Suprapubic skin (tissue), 4 donors: ENCODE measurements around the gene PLEK. TPM values are rescaled to one million over a fixed set of nuclear protein-coding genes. Genes with fewer than 3 reads are reported as not detected.

Experiments used
- DNase-seq, 2 donors: peaks; one replicate each; pipeline ENCODE4 v3.0.0-alpha.2; 2019; ENCODE audit warnings: low spot score in 2 of 2
- H3K27ac ChIP-seq: fragments of 200-600 bp; sonication (generic); one replicate; pipeline ENCODE4 v1.5.1; 2019
- H3K27me3 ChIP-seq: fragments of 200-600 bp; sonication (generic); one replicate; pipeline ENCODE4 v1.5.1; 2019
- H3K36me3 ChIP-seq: fragments of 200-600 bp; sonication (generic); one replicate; pipeline ENCODE4 v1.5.1; 2019
- H3K4me1 ChIP-seq: fragments of 200-600 bp; sonication (generic); one replicate; pipeline ENCODE4 v1.5.1; 2019
- H3K4me3 ChIP-seq: fragments of 200-600 bp; sonication (generic); one replicate; pipeline ENCODE4 v1.5.1; 2019; ENCODE audit warnings: mild to moderate bottlenecking
- H3K9me3 ChIP-seq: fragments of 200-600 bp; sonication (generic); one replicate; pipeline ENCODE4 v1.5.1; 2019
- EP300 ChIP-seq: sonication (generic); formaldehyde crosslinking; IDR thresholded peaks from one replicate; pipeline ENCODE4 v1.6.1; 2017; ENCODE audit warnings: antibody characterized with exemption
- POLR2A ChIP-seq, 2 donors: fragments of 450-650 bp; IDR thresholded peaks; one replicate each; pipeline ENCODE4 v1.6.1; 2017; ENCODE audit warnings: antibody characterized with exemption in 2 of 2, mild to moderate bottlenecking in 2 of 2, moderate library complexity in 2 of 2
- POLR2AphosphoS5 ChIP-seq, 3 donors: sonication (generic); formaldehyde crosslinking; IDR thresholded peaks; one replicate each; pipeline ENCODE4 v1.6.1; 2017; ENCODE audit warnings: antibody characterized with exemption in 3 of 3
- WGBS: methylation state at CpG from one replicate; pipeline ENCODE4 v1.1.5; 2018; 5-methylcytosine and 5-hydroxymethylcytosine counted together
- total RNA-seq, 4 donors: library from RNA; depleted of rRNA; stranded (reverse); fragments of >200 nt; gene quantifications; one replicate each; pipeline ENCODE4 v1.1.0, GENCODE V29; 2016
- TF ChIP-seq, protein P1 (sequence below), 2 donors: fragments of 200-600 bp in 1 of 2; fragments of 450-650 bp in 1 of 2; sonication (generic) in 1 of 2; IDR thresholded peaks; one replicate each; pipeline ENCODE4 v1.5.1; 2016 to 2019; ENCODE audit warnings: antibody characterized with exemption in 2 of 2, mild to moderate bottlenecking in 1 of 2, moderate library complexity in 1 of 2

PLEK gene
- total RNA-seq, 4 donors from 2014 or later, result 1.1 to 2.6 (median 1.7) TPM

GRCh38 chr2:68415521-68415920, 50.4 kb downstream of the PLEK start:
- Histone ChIP-seq H3K4me3 (no peak overlapping the region), H3K9me3 (no peaks in the 10 kb centered on the region), H3K4me1 (no peaks in the 10 kb centered on the region), H3K36me3 (no peaks in the 10 kb centered on the region), H3K27me3 (no peaks in the 10 kb centered on the region), H3K27ac (no peak overlapping the region)
- no peak for DNase-seq
- TF ChIP-seq EP300 (no peak), POLR2A (IDR thresholded peaks at IDR 0.05) (no peak)
- TF ChIP-seq, protein P1, sequence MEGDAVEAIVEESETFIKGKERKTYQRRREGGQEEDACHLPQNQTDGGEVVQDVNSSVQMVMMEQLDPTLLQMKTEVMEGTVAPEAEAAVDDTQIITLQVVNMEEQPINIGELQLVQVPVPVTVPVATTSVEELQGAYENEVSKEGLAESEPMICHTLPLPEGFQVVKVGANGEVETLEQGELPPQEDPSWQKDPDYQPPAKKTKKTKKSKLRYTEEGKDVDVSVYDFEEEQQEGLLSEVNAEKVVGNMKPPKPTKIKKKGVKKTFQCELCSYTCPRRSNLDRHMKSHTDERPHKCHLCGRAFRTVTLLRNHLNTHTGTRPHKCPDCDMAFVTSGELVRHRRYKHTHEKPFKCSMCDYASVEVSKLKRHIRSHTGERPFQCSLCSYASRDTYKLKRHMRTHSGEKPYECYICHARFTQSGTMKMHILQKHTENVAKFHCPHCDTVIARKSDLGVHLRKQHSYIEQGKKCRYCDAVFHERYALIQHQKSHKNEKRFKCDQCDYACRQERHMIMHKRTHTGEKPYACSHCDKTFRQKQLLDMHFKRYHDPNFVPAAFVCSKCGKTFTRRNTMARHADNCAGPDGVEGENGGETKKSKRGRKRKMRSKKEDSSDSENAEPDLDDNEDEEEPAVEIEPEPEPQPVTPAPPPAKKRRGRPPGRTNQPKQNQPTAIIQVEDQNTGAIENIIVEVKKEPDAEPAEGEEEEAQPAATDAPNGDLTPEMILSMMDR (IDR thresholded peaks at IDR 0.05), result no peak

GRCh38 chr2:68416081-68416675, 51.1 kb downstream of the PLEK start:
- no peak overlapping the region for H3K4me3 ChIP-seq
- no peak for DNase-seq
- no peak overlapping the region for H3K27ac ChIP-seq
- no peaks in the 10 kb centered on the region for H3K9me3 ChIP-seq
- H3K4me1 ChIP-seq, result no peaks in the 10 kb centered on the region
- TF ChIP-seq EP300 (no peak), POLR2A (IDR thresholded peaks at IDR 0.05) (no peak), POLR2AphosphoS5 (IDR thresholded peaks at IDR 0.05) (no peak)
- TF ChIP-seq, protein P1 (IDR thresholded peaks at IDR 0.05), result no peak
- 76% methylated on average over 7 of the region's 9 CpGs for WGBS
- no peaks in the 10 kb centered on the region for H3K36me3 ChIP-seq
- no peaks in the 10 kb centered on the region for H3K27me3 ChIP-seq

- no peaks in the 10 kb centered on the region for H3K4me1 ChIP-seq
- H3K9me3 ChIP-seq, result no peaks in the 10 kb centered on the region
- 77% methylated on average over 1 of the region's 1 CpG for WGBS
- TF ChIP-seq, protein P1 (IDR thresholded peaks at IDR 0.05), result no peak
- no peak for TF ChIP-seq POLR2AphosphoS5 (IDR thresholded peaks at IDR 0.05)
- no peak for TF ChIP-seq EP300
- TF ChIP-seq POLR2A (IDR thresholded peaks at IDR 0.05), result no peak
- no peak overlapping the region for H3K27ac ChIP-seq
- H3K36me3 ChIP-seq, result no peaks in the 10 kb centered on the region
- no peak for DNase-seq
- no peak overlapping the region for H3K4me3 ChIP-seq
- no peaks in the 10 kb centered on the region for H3K27me3 ChIP-seq
Measured at GRCh38 chr2:68417926-68418325, 52.8 kb downstream of the PLEK start.

GRCh38 chr2:68418419-68418818, 53.3 kb downstream of the PLEK start:
- Histone ChIP-seq H3K36me3 (no peaks in the 10 kb centered on the region), H3K4me1 (no peaks in the 10 kb centered on the region), H3K27ac (no peak overlapping the region), H3K27me3 (no peaks in the 10 kb centered on the region), H3K4me3 (no peak overlapping the region), H3K9me3 (no peaks in the 10 kb centered on the region)
- TF ChIP-seq EP300 (no peak), POLR2AphosphoS5 (IDR thresholded peaks at IDR 0.05) (no peak), POLR2A (IDR thresholded peaks at IDR 0.05) (no peak)
- TF ChIP-seq, protein P1 (IDR thresholded peaks at IDR 0.05), result no peak
- 21% methylated on average over 1 of the region's 1 CpG for WGBS
- DNase-seq, result no peak

DNA sequence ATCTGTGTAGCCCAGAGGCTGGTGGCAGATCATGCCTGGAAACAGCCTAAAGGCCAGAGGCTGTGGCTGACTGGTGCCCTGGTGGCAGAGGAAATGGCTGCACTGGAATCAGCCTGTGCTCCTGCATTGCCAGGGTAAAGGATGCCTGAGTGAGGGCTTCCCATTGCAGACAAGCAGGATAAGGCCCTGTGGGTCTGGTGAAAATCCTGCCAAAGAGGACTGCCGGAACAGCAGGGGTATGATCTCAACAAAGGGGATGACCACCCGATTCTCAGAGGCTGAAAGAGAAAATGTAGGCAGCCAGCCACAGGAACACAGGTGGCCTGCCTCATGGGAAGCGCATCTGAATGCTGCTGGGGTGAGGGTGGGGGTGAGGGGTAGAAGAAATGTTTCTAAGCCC, 53.8 kb downstream of the PLEK start:
- no peaks in the 10 kb centered on the region for H3K36me3 ChIP-seq
- no peak for DNase-seq
- no peaks in the 10 kb centered on the region for H3K27me3 ChIP-seq
- no peaks in the 10 kb centered on the region for H3K9me3 ChIP-seq
- TF ChIP-seq POLR2A (IDR thresholded peaks at IDR 0.05) (no peak), EP300 (no peak), POLR2AphosphoS5 (IDR thresholded peaks at IDR 0.05) (no peak)
- TF ChIP-seq, protein P1 (IDR thresholded peaks at IDR 0.05), result no peak
- 91% methylated on average over 3 of the region's 3 CpGs for WGBS
- no peaks in the 10 kb centered on the region for H3K4me1 ChIP-seq
- H3K4me3 ChIP-seq, result no peak overlapping the region
- no peak overlapping the region for H3K27ac ChIP-seq
